NCI-H510A (cell line): ENCODE measurements around the gene SLC12A7.
"Not testable (repeated sequence)": the region's sequence is repeated elsewhere in the genome, so short reads cannot be mapped to it uniquely, and the experiment has no call there.

Source experiments
- DNase-seq: peaks from one replicate; lab custom pipeline; 2025; lab: John Stamatoyannopoulos, UW

SLC12A7 gene

DNA sequence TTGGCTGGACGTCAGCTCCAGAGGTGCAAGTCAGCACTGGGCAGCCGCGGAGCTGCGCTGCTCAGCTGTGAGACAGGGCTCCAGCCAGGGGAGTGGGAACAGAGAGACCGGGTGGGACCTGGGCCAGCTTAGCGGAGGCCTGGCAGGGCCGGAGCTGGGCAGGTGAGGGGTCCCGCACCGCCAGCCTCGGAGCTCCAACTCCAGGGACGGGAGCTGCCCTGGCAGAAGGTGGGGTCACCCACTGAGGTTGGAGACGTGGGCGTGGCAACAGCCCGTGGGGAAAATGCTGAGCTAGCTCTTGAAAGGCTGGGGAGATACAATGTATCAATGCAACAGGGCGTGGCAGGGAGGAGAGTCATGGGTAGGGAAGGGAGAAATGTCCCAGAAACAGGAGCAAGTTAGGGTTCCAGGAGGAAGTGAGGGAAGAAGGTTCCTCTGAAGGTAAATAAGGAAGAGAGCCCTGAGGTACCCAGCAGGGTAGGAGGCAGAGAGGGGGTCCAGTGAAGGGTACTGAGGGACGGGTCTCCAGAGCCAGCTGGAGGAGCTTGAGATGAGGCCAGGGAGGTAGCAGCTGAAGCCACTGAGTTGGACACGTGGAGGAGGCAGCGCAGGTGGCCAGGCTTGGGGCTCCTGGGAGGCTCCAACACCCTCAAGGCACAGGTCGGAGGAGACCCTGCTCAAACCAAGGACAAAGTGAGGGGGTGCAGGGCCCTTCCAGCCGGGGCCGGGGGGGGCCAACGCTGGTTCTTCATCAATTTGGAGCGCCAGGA, 104.0 kb downstream of the SLC12A7 start:
- no peak for DNase-seq

GRCh38 chr5:1007221-1007680, 104.6 kb downstream of the SLC12A7 start:
- DNase-seq, result no peak

DNA sequence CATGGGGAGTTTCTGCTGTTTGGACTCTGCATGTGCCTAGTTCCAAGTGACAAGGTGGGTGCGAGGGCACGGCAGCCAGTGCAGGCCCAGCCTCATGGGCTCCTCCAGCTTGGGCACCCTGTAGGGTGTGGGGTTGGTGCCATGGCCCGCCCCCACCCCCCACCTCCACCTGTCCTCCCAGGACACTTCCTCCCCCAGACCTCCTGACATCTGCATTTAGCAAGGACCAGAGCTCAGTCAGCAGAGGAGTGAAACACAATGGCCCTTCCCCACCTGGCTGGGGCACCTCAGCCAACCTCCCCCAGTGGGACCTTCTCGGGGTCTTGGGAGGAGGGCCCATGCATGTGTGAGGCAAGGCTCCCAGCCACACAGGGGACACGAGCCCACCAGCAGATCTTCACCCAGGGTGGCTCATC, 105.2 kb downstream of the SLC12A7 start:
- DNase-seq, result no peak

- DNase-seq, result no peak
These were observed 105.8 kb downstream of the SLC12A7 start for GRCh38 chr5:1005904-1006655.

- DNase-seq, result no peak
These were observed 106.5 kb downstream of the SLC12A7 start for GRCh38 chr5:1005249-1005851.

GRCh38 chr5:1004461-1005248, 107.2 kb downstream of the SLC12A7 start:
- DNase-seq, result no peak

GRCh38 chr5:1003296-1003937, 108.4 kb downstream of the SLC12A7 start:
- peak; percentile 89 for DNase-seq

GRCh38 chr5:1002836-1003235, 109.0 kb downstream of the SLC12A7 start:
- DNase-seq, result no peak

GRCh38 chr5:1002271-1002546, 109.7 kb downstream of the SLC12A7 start:
- no peak for DNase-seq

DNA sequence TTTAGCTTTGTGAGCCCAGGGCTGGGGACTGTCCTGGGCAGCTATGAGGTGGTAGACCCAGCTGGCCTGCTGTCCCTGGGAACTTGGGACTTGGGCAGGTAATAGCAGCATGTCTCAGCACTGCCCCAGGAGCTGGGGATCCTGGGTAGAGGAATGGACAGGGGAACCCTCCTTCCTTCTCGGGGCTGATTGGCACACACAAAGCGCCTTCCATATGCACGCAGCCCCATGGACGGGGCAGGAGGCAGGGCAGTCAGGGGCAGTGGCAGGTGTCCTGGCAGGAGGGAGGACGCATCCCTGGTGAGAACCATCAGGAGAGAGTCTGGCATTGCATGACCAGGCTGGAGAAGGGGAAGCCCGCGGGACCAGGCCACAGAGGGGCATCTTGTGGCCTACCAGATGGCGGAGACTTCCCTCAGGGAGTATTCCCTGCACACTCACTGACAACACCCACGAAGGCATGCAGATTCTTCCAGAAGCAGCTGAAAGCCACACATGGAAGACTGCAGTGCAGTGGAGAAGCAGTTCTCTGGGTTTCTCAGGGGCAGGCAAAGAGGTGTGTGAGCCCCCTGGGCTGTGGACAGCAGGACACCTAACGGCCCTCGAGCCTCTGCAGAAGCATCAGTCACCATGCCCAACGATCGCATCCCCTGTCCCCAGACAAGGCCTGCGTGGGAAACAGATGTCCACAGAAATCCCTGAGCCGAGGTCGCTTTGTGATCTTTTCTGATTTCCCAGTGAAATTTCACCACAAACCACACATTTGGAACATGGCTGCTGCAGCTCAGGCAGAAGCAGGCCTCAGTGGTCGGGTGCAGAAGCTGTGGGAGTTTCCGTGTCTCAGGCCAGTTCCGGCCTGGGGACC, 110.2 kb downstream of the SLC12A7 start:
- DNase-seq, result no peak

DNA sequence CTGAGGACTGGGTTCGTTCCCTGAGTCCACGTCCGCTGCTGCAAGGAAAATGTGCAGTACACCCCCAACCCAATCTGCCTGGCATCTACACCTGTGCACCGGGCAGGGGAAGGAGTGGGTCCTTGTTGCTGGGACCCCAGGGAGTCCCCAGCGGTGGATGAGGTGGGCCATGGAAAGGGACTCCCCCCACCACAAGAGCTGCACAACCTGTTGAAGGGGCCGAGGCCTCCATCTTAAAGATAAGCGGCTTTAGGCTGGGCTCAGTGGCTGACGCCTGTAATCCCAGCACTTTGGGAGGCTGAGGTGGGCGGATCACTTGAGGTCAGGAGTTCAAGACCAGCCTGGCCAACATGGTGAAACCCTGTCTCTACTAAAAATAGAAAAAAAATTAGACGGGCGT, 111.0 kb downstream of the SLC12A7 start:
- not testable (repeated sequence) for DNase-seq
